C4-2B (cell line): ENCODE results near the gene CKAP2.

Experiments used
- H3K27ac ChIP-seq: fragments of 450-650 bp; 2 replicates; pipeline ENCODE4 v1.5.1; 2017
- ZFX ChIP-seq: fragments of 450-650 bp; IDR thresholded peaks from 2 replicates; pipeline ENCODE4 v1.6.1; 2017
- TF ChIP-seq, protein P1 (sequence below): fragments of 450-650 bp; conservative IDR thresholded peaks from 2 replicates; pipeline ENCODE4 v1.5.1; 2017; ENCODE audit warnings: mild to moderate bottlenecking

The CKAP2 gene

DNA sequence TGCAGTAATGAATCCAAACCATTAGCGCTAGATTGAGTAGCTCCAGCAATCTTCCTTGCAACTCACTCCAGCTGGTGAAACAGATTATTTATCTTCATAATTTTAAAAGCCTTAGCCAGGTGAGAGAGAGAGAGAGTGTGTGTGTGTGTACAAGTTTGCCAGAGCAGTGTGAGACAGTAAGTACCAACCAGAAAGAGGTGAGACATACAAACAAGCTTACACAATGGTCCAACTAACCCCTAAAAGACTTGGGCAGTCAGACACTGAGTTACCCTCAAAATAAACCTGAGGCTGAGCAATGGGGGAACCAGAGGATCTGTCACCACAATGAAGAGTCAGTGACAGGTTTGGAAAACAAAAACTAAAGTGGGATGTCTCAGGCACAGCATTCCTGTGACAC lies 41.2 kb upstream of the CKAP2 start:
- TF ChIP-seq, protein P1, sequence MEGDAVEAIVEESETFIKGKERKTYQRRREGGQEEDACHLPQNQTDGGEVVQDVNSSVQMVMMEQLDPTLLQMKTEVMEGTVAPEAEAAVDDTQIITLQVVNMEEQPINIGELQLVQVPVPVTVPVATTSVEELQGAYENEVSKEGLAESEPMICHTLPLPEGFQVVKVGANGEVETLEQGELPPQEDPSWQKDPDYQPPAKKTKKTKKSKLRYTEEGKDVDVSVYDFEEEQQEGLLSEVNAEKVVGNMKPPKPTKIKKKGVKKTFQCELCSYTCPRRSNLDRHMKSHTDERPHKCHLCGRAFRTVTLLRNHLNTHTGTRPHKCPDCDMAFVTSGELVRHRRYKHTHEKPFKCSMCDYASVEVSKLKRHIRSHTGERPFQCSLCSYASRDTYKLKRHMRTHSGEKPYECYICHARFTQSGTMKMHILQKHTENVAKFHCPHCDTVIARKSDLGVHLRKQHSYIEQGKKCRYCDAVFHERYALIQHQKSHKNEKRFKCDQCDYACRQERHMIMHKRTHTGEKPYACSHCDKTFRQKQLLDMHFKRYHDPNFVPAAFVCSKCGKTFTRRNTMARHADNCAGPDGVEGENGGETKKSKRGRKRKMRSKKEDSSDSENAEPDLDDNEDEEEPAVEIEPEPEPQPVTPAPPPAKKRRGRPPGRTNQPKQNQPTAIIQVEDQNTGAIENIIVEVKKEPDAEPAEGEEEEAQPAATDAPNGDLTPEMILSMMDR, result no peak
- TF ChIP-seq ZFX, result no peak
- H3K27ac ChIP-seq, result no peak overlapping the region

DNA sequence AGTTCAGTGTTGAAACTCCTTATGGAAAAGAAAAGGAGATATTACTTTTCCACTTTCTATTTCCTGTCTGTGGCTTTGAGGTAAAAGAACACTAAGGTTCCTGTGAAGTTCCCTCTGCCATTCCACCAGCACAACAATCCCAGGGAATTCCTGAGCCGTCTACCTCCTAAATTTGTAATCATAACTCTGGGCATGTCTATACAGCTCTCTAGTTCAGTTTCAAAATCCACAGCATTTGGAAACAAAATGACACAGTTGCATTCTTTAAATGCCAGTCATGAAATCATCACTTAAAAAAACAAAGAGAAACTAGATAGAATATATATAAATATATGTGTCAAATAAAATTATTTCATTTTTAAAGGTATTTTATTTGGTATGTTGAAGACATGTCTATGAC lies 40.3 kb upstream of the CKAP2 start:
- TF ChIP-seq ZFX, result no peak
- TF ChIP-seq, protein P1, result no peak
- H3K27ac ChIP-seq, result no peak overlapping the region

DNA sequence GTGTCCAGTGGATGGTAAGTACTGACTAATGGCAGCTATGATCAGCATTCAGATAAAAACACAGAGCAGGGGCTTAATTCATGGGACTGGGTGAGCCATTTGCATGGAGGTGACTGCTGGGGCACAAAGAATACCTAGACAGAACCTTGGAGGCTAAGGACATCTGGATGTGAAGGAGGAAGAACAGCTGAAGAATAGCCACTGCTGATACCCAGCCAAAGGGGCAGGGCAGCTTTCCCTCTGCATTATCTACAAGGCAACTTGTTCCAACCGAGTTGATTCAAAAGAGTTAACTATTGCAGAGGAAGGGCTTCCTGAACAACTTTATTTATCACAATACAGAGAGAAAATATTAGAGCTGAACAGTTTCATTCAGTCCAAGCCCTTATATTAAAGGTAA lies 36.2 kb upstream of the CKAP2 start:
- no peak overlapping the region for H3K27ac ChIP-seq

DNA sequence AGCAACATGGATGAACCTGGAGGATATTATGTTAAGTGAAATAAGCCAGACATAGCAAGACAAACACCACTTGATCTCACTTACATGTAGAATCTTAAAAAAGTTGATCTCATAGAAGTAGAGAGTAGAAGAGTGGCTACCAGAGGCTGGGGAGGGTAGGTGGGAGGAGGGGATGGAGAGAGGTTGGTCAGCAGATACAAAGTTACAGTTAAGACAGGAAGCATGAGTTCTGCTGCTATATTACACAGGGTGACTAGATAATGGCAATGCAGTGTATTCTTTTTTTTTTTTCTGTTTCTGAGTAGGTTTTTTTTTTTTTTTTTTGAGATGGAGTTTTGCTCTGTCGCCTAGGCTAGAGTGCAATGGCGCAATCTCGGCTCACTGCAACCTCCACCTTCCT lies 34.1 kb upstream of the CKAP2 start:
- TF ChIP-seq, protein P1, result no peak
- TF ChIP-seq ZFX, result no peak
- H3K27ac ChIP-seq, result no peak overlapping the region

More for the DNA sequence above, 36.2 kb upstream of the CKAP2 start:
- TF ChIP-seq ZFX, result no peak
- TF ChIP-seq, protein P1, result no peak

DNA sequence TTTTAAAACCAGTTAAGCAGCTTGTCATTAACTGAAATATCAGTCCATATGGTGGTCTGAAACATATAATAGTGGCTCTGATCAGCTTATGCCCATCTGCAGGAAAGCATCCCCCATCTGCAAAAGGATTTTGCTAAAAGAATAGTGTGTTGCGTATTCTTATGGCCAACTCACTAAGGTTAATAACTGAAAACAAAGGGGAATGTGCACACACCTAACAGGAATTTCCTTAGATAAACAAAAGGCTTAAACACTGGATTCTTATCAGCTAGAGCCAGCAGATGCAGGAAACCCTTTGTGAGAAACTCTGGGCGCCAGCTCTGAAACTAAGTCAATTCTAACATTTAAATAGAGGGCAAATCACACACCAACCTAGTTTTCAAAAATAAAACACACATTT lies 27.0 kb upstream of the CKAP2 start:
- H3K27ac ChIP-seq, result no peak overlapping the region
- no peak for TF ChIP-seq ZFX
- TF ChIP-seq, protein P1, result no peak

DNA sequence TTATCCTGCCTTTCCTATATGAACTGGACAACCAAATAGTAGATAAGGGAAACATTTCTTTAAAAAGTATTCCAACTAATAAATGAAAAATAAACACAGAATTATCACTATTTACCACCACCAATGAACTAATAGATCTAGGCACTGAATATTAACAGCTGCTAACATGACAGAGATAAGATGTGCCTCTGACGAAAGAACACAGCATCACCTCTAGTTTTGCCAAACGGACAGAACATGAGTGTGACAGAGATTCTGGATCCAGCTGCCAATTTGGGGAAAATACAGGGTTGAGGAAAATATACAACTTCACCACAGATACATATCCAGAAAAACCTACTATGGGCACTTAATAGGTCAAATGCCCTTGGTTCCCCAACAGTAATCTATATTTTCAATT lies 22.8 kb upstream of the CKAP2 start:
- TF ChIP-seq ZFX, result no peak
- TF ChIP-seq, protein P1, result no peak
- no peak overlapping the region for H3K27ac ChIP-seq

DNA sequence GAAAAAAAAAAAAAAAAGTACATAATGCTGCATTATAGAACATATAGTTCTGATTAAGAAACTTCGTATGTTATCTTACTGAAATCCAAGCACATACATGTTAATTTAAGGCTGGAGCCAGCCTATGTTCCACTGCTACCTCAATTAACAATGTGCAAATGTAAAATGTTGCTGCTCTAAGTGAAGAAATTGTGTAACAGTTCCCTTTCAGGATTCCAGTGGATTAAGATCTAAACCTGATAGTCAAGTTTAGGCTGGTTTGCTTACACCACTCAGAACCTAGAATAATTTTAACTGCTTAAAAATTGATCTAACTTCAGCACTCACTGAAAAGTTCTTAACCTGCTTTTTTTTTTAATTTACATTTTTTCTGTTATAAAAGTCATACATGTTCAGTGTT lies 9.0 kb upstream of the CKAP2 start:
- H3K27ac ChIP-seq, result no peak overlapping the region
- TF ChIP-seq, protein P1, result no peak
- no peak for TF ChIP-seq ZFX
